HG03575 (cell line): ENCODE results near the gene PSENEN.
"Not testable (repeated sequence)": the region's sequence is repeated elsewhere in the genome, so short reads cannot be mapped to it uniquely, and the experiment has no call there.

ENCODE experiments used
- ATAC-seq: cut with Tn5 transposase; IDR thresholded peaks from one replicate; pipeline ENCODE4 v1.9.1; 2021; ENCODE audit not compliant: unreplicated experiment, insufficient number of reproducible peaks, low FRiP score; ENCODE audit errors: extremely low read depth

Gene PSENEN

DNA sequence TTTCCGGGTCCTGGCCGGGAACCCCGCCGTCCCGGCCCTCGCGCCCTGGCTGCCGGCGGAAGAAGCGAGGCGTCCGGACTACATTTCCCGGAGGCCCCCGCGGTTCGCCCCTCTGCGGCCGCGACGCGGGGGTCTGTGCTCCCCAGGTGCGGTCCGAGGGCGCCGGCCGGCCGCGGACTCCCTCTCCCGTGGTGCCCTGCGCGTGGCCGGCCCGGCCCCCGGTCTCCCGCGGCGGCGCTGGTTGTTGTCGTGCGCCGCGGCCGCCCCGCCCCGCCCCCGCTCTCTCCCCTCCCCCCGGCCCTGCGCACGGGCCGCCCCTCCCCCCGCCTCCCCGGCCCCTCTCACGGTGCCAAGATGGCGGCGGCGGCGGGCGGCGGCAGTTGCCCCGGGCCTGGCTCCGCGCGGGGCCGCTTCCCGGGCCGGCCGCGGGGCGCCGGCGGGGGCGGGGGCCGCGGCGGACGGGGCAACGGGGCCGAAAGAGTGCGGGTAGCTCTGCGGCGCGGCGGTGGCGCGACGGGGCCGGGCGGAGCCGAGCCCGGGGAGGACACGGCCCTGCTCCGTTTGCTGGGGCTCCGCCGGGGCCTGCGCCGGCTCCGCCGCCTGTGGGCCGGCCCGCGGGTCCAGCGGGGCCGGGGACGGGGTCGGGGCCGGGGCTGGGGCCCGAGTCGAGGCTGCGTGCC lies 27.6 kb upstream of the PSENEN start, which contains the start of gene KMT2B:
Gene KMT2B (plus strand): TSS at position 339 of the 680 bp plus-strand sequence. CDS start 16 bp downstream, at position 355.
- no peak for ATAC-seq

DNA sequence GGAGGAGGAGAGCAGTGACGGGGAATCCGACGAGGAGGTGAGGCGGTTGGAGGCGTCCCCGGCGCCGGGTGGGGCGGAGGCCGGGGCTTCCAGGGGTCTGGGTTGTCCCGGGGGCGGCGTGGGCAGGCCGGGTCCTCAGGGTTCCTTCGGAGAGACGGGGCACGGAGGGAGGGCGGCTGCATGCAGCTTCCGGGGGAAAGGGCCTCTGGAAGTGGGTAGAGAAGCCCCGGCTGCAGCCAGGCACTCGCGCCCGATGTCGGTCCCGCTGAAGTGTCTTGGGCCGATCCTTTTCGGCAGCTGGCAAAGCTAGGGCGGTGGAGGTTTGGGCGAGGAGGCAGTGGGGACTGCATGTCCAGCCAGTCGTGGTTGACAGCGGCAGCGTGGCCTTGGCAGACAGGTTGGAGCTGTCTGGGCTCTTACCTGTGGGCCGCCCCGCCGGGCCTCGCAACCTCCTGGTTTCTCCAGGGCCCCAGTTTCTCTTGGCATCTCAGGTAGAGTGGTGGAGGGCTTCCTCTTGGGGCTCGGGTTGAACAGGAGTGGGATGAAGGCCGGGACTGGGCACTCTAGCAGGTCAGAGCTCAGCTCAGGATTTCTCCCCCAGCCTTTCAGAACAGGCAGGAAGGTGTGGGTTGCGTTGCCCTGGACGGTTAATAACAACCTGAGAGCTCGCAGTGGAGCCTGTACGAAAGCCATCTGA lies 27.0 kb upstream of the PSENEN start:
- no peak for ATAC-seq

DNA sequence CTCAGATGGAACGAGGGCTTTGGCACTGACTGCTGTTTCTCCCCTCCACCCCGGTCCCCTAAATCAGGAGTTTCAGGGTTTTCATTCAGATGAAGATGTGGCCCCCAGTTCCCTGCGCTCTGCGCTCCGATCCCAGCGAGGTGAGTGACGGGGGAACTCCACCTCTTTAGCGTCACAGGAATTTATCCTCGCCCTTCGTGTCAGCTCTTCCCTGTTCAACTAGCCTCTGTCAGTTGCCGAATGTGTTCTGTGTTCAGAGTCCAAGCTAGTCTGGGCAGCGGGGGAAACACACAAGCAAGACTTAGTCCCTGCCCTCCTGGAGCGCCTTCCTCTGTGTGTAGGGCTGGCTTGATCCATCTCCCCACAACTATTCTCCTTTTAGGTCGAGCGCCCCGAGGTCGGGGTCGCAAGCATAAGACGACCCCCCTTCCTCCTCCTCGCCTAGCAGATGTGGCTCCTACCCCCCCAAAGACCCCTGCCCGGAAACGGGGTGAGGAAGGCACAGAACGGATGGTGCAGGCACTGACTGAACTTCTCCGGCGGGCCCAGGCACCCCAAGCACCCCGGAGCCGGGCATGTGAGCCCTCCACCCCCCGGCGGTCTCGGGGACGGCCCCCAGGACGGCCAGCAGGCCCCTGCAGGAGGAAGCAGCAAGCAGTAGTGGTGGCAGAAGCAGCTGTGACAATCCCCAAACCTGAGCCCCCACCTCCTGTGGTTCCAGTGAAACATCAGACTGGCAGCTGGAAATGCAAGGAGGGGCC lies 25.9 kb upstream of the PSENEN start:
- no peak for ATAC-seq

DNA sequence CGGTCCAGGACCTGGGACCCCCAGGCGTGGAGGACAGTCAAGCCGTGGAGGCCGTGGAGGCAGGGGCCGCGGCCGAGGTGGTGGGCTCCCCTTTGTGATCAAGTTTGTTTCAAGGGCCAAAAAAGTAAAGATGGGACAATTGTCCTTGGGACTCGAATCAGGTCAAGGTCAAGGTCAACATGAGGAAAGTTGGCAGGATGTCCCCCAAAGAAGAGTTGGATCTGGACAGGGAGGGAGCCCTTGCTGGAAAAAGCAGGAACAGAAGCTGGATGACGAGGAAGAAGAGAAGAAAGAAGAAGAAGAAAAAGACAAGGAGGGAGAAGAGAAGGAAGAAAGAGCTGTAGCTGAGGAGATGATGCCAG lies 25.3 kb upstream of the PSENEN start:
- no peak for ATAC-seq

DNA sequence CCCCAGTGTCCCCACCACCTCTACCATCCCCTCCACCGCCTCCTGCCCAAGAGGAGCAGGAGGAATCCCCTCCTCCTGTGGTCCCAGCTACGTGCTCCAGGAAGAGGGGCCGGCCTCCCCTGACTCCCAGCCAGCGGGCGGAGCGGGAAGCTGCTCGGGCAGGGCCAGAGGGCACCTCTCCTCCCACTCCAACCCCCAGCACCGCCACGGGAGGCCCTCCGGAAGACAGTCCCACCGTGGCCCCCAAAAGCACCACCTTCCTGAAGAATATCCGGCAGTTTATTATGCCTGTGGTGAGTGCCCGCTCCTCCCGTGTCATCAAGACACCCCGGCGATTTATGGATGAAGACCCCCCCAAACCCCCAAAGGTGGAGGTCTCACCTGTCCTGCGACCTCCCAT lies 24.8 kb upstream of the PSENEN start:
- no peak for ATAC-seq

DNA sequence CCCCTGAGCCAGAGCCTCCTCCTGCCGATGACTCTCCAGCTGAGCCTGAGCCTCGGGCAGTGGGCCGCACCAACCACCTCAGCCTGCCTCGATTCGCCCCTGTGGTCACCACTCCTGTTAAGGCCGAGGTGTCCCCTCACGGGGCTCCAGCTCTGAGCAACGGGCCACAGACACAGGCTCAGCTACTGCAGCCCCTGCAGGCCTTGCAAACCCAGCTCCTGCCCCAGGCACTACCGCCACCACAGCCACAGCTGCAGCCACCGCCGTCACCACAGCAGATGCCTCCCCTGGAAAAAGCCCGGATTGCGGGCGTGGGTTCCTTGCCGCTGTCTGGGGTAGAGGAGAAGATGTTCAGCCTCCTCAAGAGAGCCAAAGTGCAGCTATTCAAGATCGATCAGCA lies 24.1 kb upstream of the PSENEN start:
- ATAC-seq: no peak

DNA sequence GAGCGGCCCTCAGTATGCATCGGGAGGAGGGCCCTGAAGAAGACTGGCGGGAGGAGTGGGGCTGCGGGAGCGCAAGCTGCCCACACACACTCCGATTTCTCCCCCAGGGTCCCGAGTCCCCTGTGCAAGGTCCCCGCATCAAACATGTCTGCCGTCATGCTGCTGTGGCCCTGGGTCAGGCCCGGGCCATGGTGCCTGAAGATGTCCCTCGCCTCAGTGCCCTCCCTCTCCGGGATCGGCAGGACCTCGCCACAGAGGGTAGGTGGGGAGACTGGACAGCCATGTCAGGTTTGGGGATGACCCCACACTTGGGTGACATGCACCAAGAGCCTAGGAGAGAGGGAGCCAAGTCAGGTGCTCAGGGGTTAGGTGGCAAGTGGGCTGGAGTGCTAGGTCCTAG lies 23.0 kb upstream of the PSENEN start:
- no peak for ATAC-seq

DNA sequence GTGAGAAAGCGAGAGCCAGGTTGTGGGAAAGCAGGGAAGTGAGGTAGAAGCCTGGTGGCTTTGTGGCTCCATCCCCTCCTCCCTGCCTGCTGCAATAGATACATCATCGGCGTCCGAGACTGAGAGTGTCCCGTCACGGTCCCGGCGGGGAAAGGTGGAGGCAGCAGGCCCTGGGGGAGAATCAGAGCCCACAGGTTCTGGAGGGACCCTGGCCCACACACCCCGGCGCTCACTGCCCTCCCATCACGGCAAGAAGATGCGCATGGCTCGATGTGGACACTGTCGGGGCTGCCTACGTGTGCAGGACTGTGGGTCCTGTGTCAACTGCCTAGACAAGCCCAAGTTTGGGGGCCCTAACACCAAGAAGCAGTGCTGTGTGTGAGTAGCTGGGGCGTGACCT lies 22.6 kb upstream of the PSENEN start:
- ATAC-seq: no peak

DNA sequence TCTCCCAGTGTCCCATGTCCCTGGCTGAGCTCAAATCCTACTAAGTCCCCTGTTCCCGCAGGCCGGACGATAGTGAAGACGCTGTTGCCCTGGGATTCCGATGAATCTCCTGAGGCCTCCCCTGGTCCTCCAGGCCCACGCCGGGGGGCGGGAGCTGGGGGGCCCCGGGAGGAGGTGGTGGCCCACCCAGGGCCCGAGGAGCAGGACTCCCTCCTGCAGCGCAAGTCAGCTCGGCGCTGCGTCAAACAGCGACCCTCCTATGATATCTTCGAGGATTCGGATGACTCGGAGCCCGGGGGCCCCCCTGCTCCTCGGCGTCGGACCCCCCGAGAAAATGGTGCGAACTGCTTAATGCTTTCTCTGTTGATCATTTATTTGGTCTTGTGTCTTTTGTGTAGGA lies 21.8 kb upstream of the PSENEN start:
- ATAC-seq: no peak

DNA sequence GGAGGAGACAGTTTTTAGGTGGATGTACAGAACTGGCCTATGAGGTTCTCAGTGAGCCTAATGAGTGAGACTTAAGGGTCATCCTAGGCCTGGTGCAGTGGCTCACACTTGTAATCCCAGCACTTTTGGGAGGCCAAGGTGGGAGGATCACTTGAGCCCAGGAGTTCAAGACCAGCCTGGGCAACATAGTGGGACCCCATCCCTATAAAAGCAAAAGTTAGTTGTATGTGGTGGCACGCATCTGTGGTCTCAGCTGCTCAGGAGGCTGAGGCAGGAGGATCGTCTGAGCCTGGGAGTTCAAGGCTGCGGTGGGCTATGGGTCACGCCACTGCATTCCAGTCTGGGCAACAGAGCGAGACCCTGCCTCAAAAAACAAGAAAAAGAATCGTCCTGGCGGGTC lies 21.3 kb upstream of the PSENEN start:
- ATAC-seq: not testable (repeated sequence)

DNA sequence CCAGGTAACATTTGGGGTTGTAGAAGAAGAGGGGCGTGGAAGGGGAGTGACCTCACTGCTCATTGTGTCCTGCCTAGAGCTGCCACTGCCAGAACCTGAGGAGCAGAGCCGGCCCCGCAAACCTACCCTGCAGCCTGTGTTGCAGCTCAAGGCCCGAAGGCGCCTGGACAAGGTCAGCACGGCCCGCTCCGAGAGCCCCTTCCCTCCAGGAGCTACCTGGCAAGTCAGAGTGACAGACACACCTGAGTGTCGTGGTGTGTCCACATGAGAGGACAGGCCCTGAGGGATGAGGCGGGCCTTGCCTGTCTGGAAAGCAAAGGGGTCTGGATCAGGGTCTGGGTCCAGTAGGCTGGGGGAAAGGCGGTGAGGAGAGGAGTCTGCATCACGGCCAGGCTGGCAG lies 20.9 kb upstream of the PSENEN start:
- no peak for ATAC-seq

DNA sequence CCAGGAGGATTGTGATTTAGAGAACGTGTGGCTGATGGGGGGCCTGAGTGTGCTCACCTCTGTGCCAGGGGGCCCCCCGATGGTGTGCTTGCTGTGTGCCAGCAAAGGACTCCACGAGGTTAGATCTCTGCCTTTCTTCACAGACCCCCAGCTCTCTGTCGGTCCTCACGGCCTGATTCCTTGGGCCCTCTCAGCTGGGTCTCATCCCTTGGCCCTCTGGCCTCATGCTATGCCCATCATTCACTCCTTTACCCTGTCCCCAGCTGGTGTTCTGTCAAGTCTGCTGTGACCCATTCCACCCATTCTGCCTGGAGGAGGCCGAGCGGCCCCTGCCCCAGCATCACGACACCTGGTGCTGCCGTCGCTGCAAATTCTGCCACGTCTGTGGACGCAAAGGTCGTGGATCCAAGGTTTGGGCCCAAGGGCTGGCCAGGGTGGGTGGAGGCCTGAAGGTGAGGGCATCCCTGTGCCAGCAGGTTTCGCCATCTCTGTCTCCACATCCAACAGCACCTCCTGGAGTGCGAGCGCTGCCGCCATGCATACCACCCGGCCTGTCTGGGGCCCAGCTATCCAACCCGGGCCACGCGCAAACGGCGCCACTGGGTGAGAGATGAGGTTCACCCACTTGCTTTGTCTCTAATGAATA lies 20.1 kb upstream of the PSENEN start:
- ATAC-seq: no peak

DNA sequence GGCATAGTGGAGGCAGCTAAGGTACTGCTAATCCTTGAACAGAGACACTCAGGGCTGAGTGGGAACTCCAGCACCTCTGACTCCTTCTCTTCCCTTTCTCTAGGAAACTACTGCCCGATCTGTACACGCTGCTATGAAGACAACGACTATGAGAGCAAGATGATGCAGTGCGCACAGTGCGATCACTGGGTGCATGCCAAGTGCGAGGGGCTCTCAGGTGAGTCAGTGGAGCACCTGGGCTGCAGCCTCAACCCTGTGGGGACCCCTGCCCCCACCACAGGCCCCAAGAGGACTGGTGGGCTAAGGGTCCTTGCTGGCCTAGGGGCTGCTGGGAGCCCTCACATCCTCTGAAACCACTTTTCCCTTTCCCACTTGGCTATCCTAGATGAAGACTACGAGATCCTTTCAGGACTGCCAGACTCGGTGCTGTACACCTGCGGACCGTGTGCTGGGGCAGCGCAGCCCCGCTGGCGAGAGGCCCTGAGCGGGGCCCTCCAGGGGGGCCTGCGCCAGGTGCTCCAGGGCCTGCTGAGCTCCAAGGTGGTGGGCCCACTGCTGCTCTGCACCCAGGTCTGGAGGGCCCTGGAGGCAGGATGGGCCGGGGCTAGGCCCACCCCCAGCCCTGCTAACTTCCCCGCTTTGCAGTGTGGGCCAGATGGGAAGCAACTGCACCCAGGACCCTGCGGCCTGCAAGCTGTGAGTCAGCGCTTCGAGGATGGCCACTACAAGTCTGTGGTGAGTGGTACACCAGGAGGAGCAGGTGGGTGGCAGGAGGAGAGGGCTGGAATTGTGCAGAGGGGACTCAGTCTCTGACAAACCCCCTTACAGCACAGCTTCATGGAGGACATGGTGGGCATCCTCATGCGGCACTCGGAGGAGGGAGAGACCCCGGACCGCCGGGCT lies 18.1 kb upstream of the PSENEN start:
- ATAC-seq: no peak

DNA sequence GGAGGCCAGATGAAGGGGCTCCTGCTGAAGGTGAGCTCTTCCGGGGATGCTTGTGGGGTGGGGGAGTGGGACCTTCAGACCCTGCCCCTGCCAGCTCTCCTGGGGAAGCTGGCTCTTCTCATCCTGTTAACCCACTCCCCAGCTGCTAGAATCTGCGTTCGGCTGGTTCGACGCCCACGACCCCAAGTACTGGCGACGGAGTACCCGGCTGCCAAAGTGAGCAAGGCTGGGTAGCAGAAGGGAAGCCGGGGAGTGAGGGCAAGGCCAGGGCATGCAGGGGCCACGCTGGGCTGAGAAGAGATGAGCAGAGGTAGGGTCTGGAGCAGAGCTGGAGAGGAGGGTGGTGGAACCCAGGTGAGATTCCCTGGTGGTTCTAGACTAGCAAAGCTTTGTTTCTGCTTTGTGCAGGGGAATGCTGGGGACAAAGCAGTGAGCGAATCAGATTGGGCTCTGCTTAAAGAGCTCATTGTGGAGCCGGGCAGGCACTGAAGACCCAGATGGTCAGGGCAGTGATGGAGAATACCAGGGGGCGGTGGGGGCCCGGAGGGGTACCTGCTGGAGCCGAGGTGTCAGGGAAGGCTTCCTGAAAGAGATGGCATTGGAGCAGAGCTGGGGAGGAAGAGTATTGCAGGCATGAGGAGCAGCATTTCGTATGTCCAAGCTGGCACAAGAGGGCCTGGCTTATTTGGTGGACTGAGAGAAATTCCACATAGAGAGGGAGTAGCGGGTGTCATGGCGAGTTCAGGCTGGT lies 17.3 kb upstream of the PSENEN start:
- ATAC-seq: no peak

DNA sequence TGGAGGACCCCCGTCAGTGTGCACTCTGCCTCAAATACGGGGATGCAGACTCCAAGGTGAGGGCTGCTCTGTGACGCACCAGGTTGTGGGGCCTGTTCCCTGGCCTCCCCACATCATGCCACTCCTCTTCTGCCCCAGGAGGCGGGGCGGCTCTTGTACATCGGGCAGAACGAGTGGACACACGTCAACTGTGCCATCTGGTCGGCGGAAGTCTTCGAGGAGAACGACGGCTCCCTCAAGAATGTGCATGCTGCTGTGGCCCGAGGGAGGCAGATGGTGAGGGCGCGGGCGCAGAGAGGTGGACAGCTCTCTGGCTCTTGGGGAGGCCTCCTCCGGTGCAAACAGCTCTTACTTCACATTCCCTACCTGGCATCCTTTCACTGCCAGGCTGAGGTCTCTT lies 16.4 kb upstream of the PSENEN start:
- no peak for ATAC-seq

DNA sequence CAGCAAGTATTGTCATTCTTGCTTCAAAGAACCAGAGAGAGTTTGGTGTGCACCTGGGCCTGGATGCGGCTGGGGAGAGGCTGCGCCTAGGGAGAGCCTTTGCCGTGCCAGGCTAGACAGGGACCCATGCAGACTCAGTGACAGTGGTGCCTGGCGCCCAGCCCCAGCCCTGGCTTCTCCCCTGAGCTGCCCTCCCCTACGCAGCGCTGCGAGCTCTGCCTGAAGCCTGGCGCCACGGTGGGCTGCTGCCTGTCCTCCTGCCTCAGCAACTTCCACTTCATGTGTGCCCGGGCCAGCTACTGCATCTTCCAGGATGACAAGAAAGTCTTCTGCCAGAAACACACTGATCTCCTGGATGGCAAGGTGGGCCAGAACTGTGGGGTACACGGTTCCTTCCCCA lies 15.7 kb upstream of the PSENEN start:
- ATAC-seq: no peak

DNA sequence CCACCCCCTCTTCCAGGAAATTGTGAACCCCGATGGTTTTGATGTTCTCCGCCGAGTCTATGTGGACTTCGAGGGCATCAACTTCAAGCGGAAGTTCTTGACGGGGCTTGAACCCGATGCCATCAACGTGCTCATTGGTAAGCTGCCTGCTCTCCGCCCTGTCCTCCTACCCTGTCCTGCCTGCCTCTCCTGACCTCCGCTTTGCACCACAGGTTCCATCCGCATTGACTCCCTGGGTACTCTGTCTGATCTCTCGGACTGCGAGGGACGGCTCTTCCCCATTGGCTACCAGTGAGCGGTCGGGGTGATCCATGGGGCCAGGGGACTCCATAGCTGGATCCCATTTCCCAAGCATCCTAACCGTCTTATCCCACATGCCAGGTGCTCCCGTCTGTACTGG lies 15.1 kb upstream of the PSENEN start:
- no peak for ATAC-seq

DNA sequence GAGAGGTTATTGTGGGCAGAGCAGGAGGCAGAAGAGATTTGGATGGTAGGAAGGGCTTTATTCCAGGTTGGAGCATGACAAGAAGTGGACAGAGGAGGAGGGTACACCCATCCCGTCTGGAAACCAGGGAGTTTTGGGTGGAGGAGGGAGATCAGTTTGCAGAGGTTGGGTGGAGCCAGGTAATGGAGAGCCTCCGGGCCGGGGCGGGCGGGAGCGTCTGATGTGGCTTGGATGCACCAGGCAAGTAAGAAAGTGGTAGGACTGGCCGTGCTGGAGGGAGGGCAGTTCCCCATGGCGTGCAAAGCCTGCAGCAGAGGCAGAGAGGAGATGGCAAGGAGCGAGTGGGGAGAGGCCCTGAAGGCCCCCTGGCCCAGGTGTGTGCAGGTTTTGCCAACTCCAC lies 14.1 kb upstream of the PSENEN start:
- no peak for ATAC-seq
